ENCODE results near the gene NOTCH3.

NOTCH3 gene

DNA sequence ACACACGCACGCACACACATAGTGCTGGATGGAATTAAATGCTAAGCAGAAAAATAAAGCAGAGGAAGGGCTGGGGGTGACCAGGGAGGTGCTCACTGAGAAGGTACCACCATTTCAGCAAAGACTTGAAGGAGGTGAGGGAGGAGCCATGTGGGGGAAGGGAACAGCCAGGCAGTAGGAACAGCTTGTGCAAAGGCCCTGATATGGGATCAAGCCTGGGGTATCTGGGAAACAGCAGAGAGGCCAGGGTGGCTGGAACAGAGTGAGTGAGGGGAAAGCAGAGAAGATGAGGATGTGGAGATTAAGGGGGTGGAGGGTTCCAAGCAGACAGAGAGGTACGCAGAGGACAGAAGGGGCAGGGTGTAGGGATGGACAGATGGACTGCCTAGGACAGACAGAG, 25.2 kb downstream of the NOTCH3 start:
- TF ChIP-seq, protein P1, sequence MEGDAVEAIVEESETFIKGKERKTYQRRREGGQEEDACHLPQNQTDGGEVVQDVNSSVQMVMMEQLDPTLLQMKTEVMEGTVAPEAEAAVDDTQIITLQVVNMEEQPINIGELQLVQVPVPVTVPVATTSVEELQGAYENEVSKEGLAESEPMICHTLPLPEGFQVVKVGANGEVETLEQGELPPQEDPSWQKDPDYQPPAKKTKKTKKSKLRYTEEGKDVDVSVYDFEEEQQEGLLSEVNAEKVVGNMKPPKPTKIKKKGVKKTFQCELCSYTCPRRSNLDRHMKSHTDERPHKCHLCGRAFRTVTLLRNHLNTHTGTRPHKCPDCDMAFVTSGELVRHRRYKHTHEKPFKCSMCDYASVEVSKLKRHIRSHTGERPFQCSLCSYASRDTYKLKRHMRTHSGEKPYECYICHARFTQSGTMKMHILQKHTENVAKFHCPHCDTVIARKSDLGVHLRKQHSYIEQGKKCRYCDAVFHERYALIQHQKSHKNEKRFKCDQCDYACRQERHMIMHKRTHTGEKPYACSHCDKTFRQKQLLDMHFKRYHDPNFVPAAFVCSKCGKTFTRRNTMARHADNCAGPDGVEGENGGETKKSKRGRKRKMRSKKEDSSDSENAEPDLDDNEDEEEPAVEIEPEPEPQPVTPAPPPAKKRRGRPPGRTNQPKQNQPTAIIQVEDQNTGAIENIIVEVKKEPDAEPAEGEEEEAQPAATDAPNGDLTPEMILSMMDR (IDR thresholded peaks at IDR 0.05; ENCODE audit: insufficient read depth, low read length, missing control alignments) = no peak
- ChIA-PET CTCF (interaction anchor here (1.1 to 8.6 kb wide), 7 partner anchors 8 to 380 kb away, joined by 3 to 87 read pairs (median 6); no protein-coding TSS in a partner anchor), POLR2A (no interaction called here)
- no peak for DNase-seq (ENCODE audit: low read depth, low spot score)
- H3K4me3 ChIP-seq (ENCODE audit: low read depth, low read length) = no peak overlapping the region

DNA sequence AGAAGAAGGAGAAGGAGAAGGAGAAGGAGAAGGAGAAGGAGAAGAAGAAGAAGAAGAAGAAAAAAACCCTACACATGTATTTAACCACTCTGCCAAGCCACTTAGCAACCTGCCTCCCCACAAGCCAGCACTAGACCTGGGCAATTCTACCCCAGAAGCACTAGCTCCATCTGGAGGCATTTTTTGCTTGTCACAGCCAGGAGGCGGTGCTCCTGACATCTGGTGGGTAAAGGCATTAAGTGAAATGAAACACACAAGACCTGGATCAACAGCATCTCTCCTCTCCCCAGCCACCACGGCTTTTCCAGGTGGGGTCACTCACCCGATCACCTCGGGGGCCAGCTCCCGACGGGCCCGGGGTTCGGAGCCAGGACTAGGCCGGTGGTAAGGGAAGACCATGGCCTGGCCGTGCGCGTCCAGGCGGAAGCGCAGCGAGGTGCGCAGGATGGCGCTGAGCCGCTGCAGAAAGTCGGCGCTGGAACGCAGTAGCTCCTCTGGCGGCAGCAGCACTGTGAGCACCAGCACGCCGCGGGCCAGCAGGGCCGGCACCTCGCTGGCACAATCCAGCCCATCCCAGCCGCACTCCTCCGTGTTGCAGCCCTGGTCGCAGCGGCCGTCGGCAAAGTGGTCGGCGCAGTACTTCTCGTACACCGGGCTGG, 26.9 kb downstream of the NOTCH3 start:
- CTCF ChIA-PET = interaction anchor here (0.7 to 8.6 kb wide), 5 partner anchors 10 to 184 kb away, joined by 3 to 87 read pairs (median 3); no protein-coding TSS in a partner anchor
- POLR2A ChIA-PET = no interaction called here
- no peak for DNase-seq (ENCODE audit: low read depth, low spot score)

DNA sequence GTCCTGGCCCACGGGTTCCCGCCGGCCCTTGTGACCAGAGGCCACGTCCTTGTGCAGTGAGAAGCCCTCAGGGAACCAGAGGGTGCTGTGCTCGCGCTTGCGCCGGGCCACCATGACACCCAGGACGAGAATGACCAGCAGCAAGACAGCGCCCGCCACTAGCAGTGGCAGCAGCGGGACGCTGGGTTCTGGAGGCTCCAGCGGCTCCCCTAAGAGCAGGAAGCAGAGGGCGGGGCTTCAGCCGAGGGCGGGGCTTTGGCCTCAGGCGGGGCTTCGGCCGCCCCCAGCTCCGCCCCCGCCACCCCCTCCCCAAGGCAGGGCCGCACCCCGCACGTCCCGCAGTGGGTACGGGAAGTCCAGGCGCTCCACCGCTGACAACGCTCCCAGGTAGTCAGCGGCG, 30.4 kb downstream of the NOTCH3 start:
- no peak overlapping the region for H3K4me3 ChIP-seq (ENCODE audit: low read depth, low read length)
- TF ChIP-seq, protein P1 (IDR thresholded peaks at IDR 0.05; ENCODE audit: insufficient read depth, low read length, missing control alignments) = no peak
- DNase-seq (ENCODE audit: low read depth, low spot score) = no peak
- POLR2A ChIA-PET = no interaction called here
- CTCF ChIA-PET = interaction anchor here (0.9 to 5.8 kb wide), 2 partner anchors 12 to 16 kb away, joined by 3 to 28 read pairs; no protein-coding TSS in a partner anchor

More for the DNA sequence above, 26.9 kb downstream of the NOTCH3 start:
- no peak overlapping the region for H3K4me3 ChIP-seq (ENCODE audit: low read depth, low read length)
- TF ChIP-seq, protein P1 (IDR thresholded peaks at IDR 0.05; ENCODE audit: insufficient read depth, low read length, missing control alignments) = no peak

DNA sequence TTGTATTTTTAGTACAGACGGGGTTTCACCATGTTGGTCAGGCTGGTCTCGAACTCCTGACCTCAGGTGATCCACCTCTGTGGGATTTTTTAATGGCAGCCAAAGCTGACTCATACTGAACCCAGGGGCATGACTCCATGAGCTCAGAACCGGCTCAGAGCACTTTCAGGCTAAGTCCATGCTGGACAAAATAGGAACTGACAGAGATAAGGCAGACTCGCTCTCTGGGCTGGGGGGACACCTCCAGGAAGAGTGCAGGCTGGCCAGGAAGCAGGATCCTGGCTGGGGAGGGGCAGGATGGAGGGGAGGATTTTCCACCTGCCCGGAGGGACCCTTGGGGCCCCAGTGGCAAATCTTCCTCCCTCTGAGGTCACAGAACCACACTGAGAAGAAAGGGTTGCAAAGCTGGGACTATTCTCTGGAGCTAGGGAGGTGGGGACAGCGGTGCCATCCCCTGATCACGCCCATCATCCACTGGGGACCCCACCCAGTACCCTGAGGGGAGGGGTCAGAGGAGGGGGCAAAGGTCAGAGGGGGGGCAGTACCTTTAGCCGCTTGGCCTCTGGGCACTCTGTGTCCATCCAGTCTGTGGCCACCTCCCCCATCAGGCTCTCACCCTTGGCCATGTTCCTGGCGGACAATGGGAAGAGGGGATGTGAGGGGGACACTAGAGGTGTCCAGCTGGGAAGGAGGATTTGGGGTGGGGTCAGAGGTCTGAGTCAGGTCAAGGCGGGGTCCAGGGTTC, 31.1 kb downstream of the NOTCH3 start:
- ChIA-PET CTCF (interaction anchor here (0.9 to 5.8 kb wide), 2 partner anchors 10 to 16 kb away, joined by 3 to 28 read pairs; no protein-coding TSS in a partner anchor), POLR2A (interaction anchor here (0.7 kb wide), 1 partner anchor 161 kb away, joined by 3 read pairs; no protein-coding TSS in a partner anchor)
- no peak overlapping the region for H3K4me3 ChIP-seq (ENCODE audit: low read depth, low read length)
- DNase-seq (ENCODE audit: low read depth, low spot score) = no peak
- TF ChIP-seq, protein P1 (IDR thresholded peaks at IDR 0.05; ENCODE audit: insufficient read depth, low read length, missing control alignments) = no peak

DNA sequence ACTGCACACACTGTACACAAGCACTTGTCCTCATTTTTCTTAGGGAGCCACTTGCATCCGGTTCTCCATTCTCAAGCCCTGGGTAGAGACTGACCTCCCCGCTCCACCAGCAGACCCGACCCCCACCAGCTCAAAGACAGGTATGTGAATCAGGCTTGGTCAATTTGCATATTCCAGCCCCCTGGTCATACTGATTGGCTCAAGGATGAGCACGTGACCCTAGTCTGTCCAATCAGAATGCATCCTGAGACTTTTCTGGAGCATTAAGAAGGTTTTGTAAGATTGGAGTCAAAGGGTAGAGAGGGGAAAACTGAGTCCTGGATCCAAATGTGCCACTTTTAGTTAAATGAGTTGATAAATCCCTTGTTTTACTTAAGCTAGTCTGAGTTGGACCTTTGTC, 34.1 kb downstream of the NOTCH3 start:
- no peak for DNase-seq (ENCODE audit: low read depth, low spot score)
- ChIA-PET CTCF (interaction anchor here (0.9 to 5.8 kb wide), 5 partner anchors 12 to 75 kb away, joined by 3 to 28 read pairs (median 4); no protein-coding TSS in a partner anchor), POLR2A (no interaction called here)
- TF ChIP-seq, protein P1 (IDR thresholded peaks at IDR 0.05; ENCODE audit: insufficient read depth, low read length, missing control alignments) = no peak
- no peak overlapping the region for H3K4me3 ChIP-seq (ENCODE audit: low read depth, low read length)
